ENCODE measurements around the gene DPP3.

DPP3 gene

DNA sequence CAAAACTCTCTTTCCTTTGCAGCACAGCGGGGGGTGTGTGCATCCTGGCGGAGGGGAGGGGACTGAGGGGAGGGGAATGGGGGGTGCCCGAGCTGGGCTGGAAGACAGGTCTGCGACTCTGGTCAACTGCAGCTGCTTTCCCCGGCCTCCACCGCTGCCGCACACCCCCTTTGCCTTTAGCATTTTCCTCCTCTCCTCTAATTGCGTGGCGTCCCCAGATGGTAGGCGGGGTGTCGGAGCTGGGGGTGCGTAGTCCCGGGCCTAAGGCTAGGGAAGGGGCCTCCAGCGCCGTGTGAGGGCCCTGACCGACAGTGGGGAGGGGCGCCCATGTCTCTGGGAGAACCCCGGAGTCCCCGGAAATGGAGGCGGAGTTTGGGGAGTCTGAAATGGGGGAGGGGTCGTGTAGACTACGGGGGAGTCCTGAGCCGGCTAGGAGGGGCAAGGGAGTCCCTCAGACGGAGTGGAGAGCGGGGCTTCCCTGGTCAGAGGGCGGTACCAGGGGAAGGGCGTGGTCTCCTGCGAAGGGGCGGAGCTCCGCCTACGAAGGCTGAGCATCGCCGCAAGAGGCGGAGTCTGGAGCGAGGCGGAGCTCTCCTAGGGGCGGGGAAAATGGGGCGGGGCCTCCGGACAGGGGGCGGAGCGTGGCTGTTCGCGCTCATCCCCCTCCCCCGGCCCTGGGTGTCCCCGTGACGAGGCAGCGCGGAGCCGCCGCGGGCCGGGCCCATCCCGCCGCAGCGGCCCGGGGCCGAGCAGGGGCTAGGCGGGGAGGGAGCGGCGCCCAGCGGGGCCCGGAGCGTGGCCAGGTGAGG lies 13.8 kb upstream of the DPP3 start, which contains the start of gene PELI3:
TSS of gene PELI3 (plus strand) at position 681 of the 809 bp plus-strand sequence. CDS start 1,224 bp downstream, outside the sequence.
- TF ChIP-seq, protein P1, sequence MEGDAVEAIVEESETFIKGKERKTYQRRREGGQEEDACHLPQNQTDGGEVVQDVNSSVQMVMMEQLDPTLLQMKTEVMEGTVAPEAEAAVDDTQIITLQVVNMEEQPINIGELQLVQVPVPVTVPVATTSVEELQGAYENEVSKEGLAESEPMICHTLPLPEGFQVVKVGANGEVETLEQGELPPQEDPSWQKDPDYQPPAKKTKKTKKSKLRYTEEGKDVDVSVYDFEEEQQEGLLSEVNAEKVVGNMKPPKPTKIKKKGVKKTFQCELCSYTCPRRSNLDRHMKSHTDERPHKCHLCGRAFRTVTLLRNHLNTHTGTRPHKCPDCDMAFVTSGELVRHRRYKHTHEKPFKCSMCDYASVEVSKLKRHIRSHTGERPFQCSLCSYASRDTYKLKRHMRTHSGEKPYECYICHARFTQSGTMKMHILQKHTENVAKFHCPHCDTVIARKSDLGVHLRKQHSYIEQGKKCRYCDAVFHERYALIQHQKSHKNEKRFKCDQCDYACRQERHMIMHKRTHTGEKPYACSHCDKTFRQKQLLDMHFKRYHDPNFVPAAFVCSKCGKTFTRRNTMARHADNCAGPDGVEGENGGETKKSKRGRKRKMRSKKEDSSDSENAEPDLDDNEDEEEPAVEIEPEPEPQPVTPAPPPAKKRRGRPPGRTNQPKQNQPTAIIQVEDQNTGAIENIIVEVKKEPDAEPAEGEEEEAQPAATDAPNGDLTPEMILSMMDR (IDR thresholded peaks at IDR 0.05; ENCODE audit: extremely low read depth, insufficient read depth, missing control alignments): no peak
- in situ Hi-C loops (cut with MboI; ENCODE audit: low pct_unique_long_range_greater_than_20kb, low sequenced_read_pairs, unreplicated experiment): no loop called here

DNA sequence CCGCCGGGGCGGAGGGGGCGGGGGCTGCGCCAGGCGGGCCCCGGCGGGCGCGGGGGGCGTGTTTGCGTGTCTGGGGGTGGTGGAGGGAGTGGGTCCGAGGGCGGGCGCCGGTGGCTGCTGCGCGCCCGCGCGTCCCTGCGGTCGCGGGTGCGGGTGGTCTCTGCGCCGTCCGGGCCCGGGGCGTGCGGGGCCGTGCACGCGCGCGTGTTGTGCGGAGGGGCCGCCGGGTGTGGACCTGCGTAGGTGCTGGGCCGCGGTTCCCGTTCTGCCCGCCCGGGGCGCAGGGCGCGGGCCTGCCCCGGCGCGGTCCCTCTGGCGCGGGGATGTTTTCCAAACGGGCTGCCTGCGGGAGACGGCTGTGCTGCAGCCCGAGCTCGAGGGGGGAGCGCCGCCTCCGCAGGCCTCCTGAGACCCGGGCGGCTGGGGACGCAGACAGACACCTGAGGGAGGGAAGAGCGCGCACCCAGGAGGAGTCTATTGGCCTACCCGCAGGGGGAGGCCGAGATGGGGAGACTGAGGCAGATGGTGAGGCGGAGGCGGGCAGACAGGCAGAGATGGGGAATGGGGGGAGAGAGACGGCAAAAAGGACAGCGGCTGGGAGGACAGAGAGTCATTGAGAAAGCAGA lies 13.1 kb upstream of the DPP3 start:
- DNase-seq (ENCODE audit: low spot score): peak; percentile 70
- in situ Hi-C loops (cut with MboI; ENCODE audit: low pct_unique_long_range_greater_than_20kb, low sequenced_read_pairs, unreplicated experiment): no loop called here
- TF ChIP-seq, protein P1 (IDR thresholded peaks at IDR 0.05; ENCODE audit: extremely low read depth, insufficient read depth, missing control alignments): peak; percentile 14

More for the DNA sequence above, 13.8 kb upstream of the DPP3 start, which contains the start of gene PELI3:
- peak; percentile 98 for DNase-seq (ENCODE audit: low spot score)

DNA sequence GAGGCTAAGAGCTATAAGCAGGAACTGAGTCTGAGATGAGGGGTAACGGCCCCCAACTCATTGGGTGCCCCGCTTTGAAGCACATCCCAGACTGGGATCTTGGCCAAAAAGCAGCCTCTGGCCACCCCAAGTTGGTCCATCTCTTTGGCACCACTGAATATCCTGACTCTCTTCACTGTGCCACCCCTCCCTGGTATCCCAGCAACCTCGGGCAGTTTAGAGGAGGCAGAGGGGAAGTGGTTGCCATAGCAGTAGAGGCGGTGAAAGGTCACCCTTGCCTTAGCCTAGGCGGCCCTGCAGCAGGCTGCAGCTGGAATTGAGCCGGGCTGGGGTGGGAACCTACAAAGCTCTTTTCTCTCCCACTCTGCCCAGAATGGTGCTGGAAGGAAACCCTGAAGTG lies 12.5 kb upstream of the DPP3 start:
- DNase-seq (ENCODE audit: low spot score): no peak
- in situ Hi-C loops (cut with MboI; ENCODE audit: low pct_unique_long_range_greater_than_20kb, low sequenced_read_pairs, unreplicated experiment): no loop called here

DNA sequence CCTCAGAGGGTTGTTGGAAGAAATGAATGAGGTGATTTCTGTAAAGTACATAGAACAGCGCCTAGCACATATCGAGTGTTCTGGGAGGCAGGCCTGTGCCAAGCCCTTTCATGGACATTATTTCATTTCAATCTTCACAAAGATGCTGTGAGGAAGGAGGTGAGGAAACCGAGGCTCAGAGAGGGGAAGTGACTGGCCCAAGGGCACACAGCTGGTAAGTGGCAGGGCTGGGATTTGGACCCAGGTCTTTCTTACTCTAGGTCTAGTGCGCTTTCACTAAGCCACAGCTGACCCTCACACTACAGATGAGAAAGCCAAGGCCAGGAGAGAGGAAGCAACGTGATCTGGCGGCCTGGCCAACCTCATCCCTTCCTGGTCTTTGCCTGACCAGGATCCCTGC lies 11.5 kb upstream of the DPP3 start:
- TF ChIP-seq, protein P1 (IDR thresholded peaks at IDR 0.05; ENCODE audit: extremely low read depth, insufficient read depth, missing control alignments): no peak
- in situ Hi-C loops (cut with MboI; ENCODE audit: low pct_unique_long_range_greater_than_20kb, low sequenced_read_pairs, unreplicated experiment): no loop called here
- no peak for DNase-seq (ENCODE audit: low spot score)

More for the DNA sequence above, 12.5 kb upstream of the DPP3 start:
- TF ChIP-seq, protein P1 (IDR thresholded peaks at IDR 0.05; ENCODE audit: extremely low read depth, insufficient read depth, missing control alignments): no peak

DNA sequence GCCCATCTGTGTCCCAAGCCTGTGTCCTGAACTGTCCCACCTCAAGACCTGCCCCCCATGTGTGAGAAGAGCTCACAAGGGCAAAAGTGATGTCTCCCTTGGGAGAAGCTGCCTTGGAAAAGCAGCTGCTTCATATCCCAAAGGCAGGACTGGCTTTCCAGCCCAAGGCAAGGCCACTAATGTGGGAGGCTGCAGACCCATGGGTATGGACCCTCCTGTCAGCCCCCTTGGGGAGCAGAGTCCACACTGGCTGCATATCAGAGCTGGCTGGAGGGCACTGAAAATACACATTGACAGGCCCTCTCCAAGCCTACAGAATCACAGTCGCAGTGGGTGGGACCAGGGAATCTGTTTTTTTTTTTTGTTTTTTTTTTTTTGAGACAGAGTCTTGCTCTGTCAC lies 10.8 kb upstream of the DPP3 start:
- DNase-seq (ENCODE audit: low spot score): no peak
- TF ChIP-seq, protein P1 (IDR thresholded peaks at IDR 0.05; ENCODE audit: extremely low read depth, insufficient read depth, missing control alignments): no peak
- in situ Hi-C loops (cut with MboI; ENCODE audit: low pct_unique_long_range_greater_than_20kb, low sequenced_read_pairs, unreplicated experiment): no loop called here

DNA sequence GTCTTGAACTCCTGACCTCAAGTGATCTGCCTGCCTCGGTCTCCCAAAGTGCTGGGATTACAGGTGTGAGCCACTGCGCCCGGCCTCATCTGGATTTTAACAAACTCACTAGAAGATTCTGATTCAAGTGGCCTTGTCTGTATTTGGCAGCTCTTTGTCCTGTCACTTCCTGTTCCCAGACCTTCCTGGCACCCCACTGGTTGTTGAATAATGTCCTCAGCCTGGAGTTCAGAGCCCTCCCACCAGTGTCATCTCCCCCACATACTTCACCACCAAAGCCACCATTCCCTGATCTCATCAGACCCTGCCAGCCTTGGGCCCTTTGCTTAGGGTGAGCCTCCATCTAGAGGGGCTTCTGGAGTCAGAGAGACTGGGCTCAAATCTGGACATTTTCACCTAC lies 10.2 kb upstream of the DPP3 start:
- TF ChIP-seq, protein P1 (IDR thresholded peaks at IDR 0.05; ENCODE audit: extremely low read depth, insufficient read depth, missing control alignments): no peak
- no peak for DNase-seq (ENCODE audit: low spot score)
- in situ Hi-C loops (cut with MboI; ENCODE audit: low pct_unique_long_range_greater_than_20kb, low sequenced_read_pairs, unreplicated experiment): loop anchor here (10.0 kb wide), 1 partner anchor 65 kb away; no protein-coding TSS in a partner anchor
